HL-60 (cell line): ENCODE data around the gene ENOSF1.

Source experiments
- DNase-seq, 2 experiments: peaks; one replicate each; pipeline ENCODE4 v3.0.0-alpha.2; 2010 to 2020; ENCODE audit warnings: low read depth in 1 of 2, low spot score in 1 of 2
- H3K27ac ChIP-seq: fragments of 250-450 bp; sonication (Bioruptor Pico); replicated peaks from 2 replicates; pipeline ENCODE4 v1.5.1; 2020; ENCODE audit warnings: mild to moderate bottlenecking, moderate library complexity
- H3K27me3 ChIP-seq: fragments of 250-450 bp; sonication (Bioruptor Pico); 2 replicates; pipeline ENCODE4 v1.5.1; 2021; ENCODE audit warnings: mild to moderate bottlenecking, moderate library complexity; ENCODE audit not compliant: insufficient read depth, poor library complexity, severe bottlenecking
- H3K4me3 ChIP-seq: replicated peaks from 2 replicates; pipeline ENCODE4 v1.5.1; 2011; ENCODE audit warnings: mild to moderate bottlenecking, control low read depth, low read length; ENCODE audit not compliant: insufficient read depth
- CTCF ChIP-seq: IDR thresholded peaks from one replicate; pipeline ENCODE4 v1.5.1; 2011; ENCODE audit warnings: low read length, control low read depth, inconsistent platforms; ENCODE audit not compliant: insufficient read depth
- GABPA ChIP-seq: IDR thresholded peaks from 2 replicates; pipeline ENCODE4 v1.6.1; 2012; ENCODE audit warnings: low read depth
- POLR2AphosphoS5 ChIP-seq: IDR thresholded peaks from 2 replicates; pipeline ENCODE4 v1.6.1; 2012; ENCODE audit warnings: low read depth
- REST ChIP-seq: IDR thresholded peaks from 2 replicates; pipeline ENCODE4 v1.6.1; 2012; ENCODE audit warnings: low read depth; ENCODE audit not compliant: insufficient replicate concordance
- SPI1 ChIP-seq: IDR thresholded peaks from 2 replicates; pipeline ENCODE4 v1.6.1; 2012; ENCODE audit warnings: low read depth, mild to moderate bottlenecking, borderline replicate concordance

ENOSF1 gene

GRCh38 chr18:678482-679182, 33.8 kb downstream of the ENOSF1 start:
- no peak overlapping the region for H3K27ac ChIP-seq

GRCh38 chr18:677951-678381, 34.5 kb downstream of the ENOSF1 start:
- no peaks in the 10 kb centered on the region for H3K27me3 ChIP-seq
- no peak overlapping the region for H3K4me3 ChIP-seq
- H3K27ac ChIP-seq: no peak overlapping the region
- DNase-seq: no peak
- TF ChIP-seq GABPA (no peak), REST (no peak), SPI1 (no peak), CTCF (no peak), POLR2AphosphoS5 (0 out of 2 replicates have a peak, but pooled peaks have one; percentile 5)

More at GRCh38 chr18:678482-679182, 33.8 kb downstream of the ENOSF1 start:
- TF ChIP-seq GABPA (no peak), POLR2AphosphoS5 (peak; percentile 50; the same call in 1 of the 2 replicates), REST (no peak)
- no peak for DNase-seq
- no peaks in the 10 kb centered on the region for H3K27me3 ChIP-seq
- H3K4me3 ChIP-seq: no peak overlapping the region

GRCh38 chr18:677145-677544, 35.3 kb downstream of the ENOSF1 start:
- H3K27me3 ChIP-seq: no peaks in the 10 kb centered on the region
- DNase-seq: no peak
- TF ChIP-seq GABPA (no peak), POLR2AphosphoS5 (0 out of 2 replicates have a peak, but pooled peaks have one; percentile 34), SPI1 (no peak), CTCF (no peak)
- H3K4me3 ChIP-seq: no peak overlapping the region
- no peak overlapping the region for H3K27ac ChIP-seq

GRCh38 chr18:676736-677135, 35.7 kb downstream of the ENOSF1 start:
- TF ChIP-seq REST: no peak
- no peak for TF ChIP-seq POLR2AphosphoS5
- TF ChIP-seq CTCF: no peak
- TF ChIP-seq GABPA: no peak
- TF ChIP-seq SPI1: no peak
- Histone ChIP-seq H3K27me3 (no peaks in the 10 kb centered on the region), H3K27ac (no peak overlapping the region), H3K4me3 (no peak overlapping the region)
- DNase-seq: no peak
